Measurements from ENCODE around the gene KCTD2. TPM values are rescaled to one million over a fixed set of nuclear protein-coding genes. Genes with fewer than 3 reads are reported as not detected.

The KCTD2 gene
- total RNA-seq, 2 donors from 2014 or later = 24.4 to 104 TPM

GRCh38 chr17:75087558-75088453 is 40.8 kb downstream of the KCTD2 start, which contains the start of gene SLC16A5:
Gene SLC16A5 (plus strand): TSS chr17:75087954. CDS start chr17:75093637, 5,683 bp downstream.
- intact Hi-C loops (cut with DNase I) = no loop called here
- TF ChIP-seq POLR2AphosphoS5 (IDR thresholded peaks at IDR 0.05) (peak; percentile 87), CTCF (IDR thresholded peaks at IDR 0.05) (peak in 1 of 4 experiments; percentile 5), POLR2A (IDR thresholded peaks at IDR 0.05) (peak; percentile 75)

GRCh38 chr17:75088465-75089417 is 41.7 kb downstream of the KCTD2 start:
- 74% methylated on average over 10 of the region's 11 CpGs for WGBS
- DNase-seq (ENCODE audit: low spot score) = no peak
- H3K27me3 ChIP-seq (replicated peaks; ENCODE audit: insufficient read depth) = no peaks in the 10 kb centered on the region
- no peaks in the 10 kb centered on the region for H3K9me3 ChIP-seq
- H3K36me3 ChIP-seq = no peaks in the 10 kb centered on the region
- peak overlapping the region; percentile 61 to 67 for H3K4me3 ChIP-seq
- intact Hi-C loops (cut with DNase I) = no loop called here
- peak overlapping the region; percentile 89 to 91 for H3K27ac ChIP-seq
- H3K4me1 ChIP-seq (replicated peaks) = peaks cover 10% of the 10 kb centered on the region
- TF ChIP-seq CTCF (IDR thresholded peaks at IDR 0.05) = no peak
- no peak for TF ChIP-seq POLR2A (IDR thresholded peaks at IDR 0.05)
- TF ChIP-seq POLR2AphosphoS5 (IDR thresholded peaks at IDR 0.05) = no peak

More at GRCh38 chr17:75087558-75088453, 40.8 kb downstream of the KCTD2 start, which contains the start of gene SLC16A5:
- Histone ChIP-seq H3K4me3 (peak within 1 kb of the TSS; percentile 61 to 67), H3K27me3 (replicated peaks; ENCODE audit: insufficient read depth) (no peaks in the 10 kb centered on the region), H3K27ac (peak within 1 kb of the TSS; percentile 89 to 91), H3K36me3 (no peaks in the 10 kb centered on the region), H3K9me3 (no peaks in the 10 kb centered on the region), H3K4me1 (replicated peaks) (peaks cover 4% of the 10 kb centered on the region)
- 9% methylated on average over 29 of the region's 69 CpGs for WGBS
- peak; percentile 92 for DNase-seq (ENCODE audit: low spot score)

GRCh38 chr17:75090871-75091854 is 44.1 kb downstream of the KCTD2 start:
- peaks cover 15% of the 10 kb centered on the region for H3K4me1 ChIP-seq (replicated peaks)
- TF ChIP-seq POLR2AphosphoS5 (IDR thresholded peaks at IDR 0.05) = no peak
- TF ChIP-seq POLR2A (IDR thresholded peaks at IDR 0.05) = no peak
- TF ChIP-seq CTCF (IDR thresholded peaks at IDR 0.05) = no peak
- intact Hi-C loops (cut with DNase I) = no loop called here
- no peak overlapping the region for H3K4me3 ChIP-seq
- no peaks in the 10 kb centered on the region for H3K36me3 ChIP-seq
- DNase-seq (ENCODE audit: low spot score) = no peak
- H3K27ac ChIP-seq = peak overlapping the region; percentile 70 to 78
- 54% methylated on average over 19 of the region's 19 CpGs for WGBS
- H3K27me3 ChIP-seq (replicated peaks; ENCODE audit: insufficient read depth) = no peaks in the 10 kb centered on the region
- no peaks in the 10 kb centered on the region for H3K9me3 ChIP-seq

- H3K9me3 ChIP-seq = no peaks in the 10 kb centered on the region
- peak overlapping the region; percentile 70 to 78 for H3K27ac ChIP-seq
- no peak for TF ChIP-seq CTCF (IDR thresholded peaks at IDR 0.05)
- TF ChIP-seq POLR2AphosphoS5 (IDR thresholded peaks at IDR 0.05) = no peak
- no peak for TF ChIP-seq POLR2A (IDR thresholded peaks at IDR 0.05)
- H3K27me3 ChIP-seq (replicated peaks; ENCODE audit: insufficient read depth) = no peaks in the 10 kb centered on the region
- intact Hi-C loops (cut with DNase I) = no loop called here
- no peak for DNase-seq (ENCODE audit: low spot score)
- no peaks in the 10 kb centered on the region for H3K36me3 ChIP-seq
- no peak overlapping the region for H3K4me3 ChIP-seq
- WGBS = 82% methylated on average over 10 of the region's 10 CpGs
- H3K4me1 ChIP-seq (replicated peaks) = peaks cover 17% of the 10 kb centered on the region
These were observed 44.9 kb downstream of the KCTD2 start for GRCh38 chr17:75091855-75092327.
